Measurements from ENCODE around the gene SGIP1. TPM values are rescaled to one million over a fixed set of nuclear protein-coding genes. Genes with fewer than 3 reads are reported as not detected.
A peak's percentile ranks its signal among the peaks of the same experiment; 100 is the strongest.

The SGIP1 gene
- total RNA-seq, 3 donors from 2014 or later, result not detected

DNA sequence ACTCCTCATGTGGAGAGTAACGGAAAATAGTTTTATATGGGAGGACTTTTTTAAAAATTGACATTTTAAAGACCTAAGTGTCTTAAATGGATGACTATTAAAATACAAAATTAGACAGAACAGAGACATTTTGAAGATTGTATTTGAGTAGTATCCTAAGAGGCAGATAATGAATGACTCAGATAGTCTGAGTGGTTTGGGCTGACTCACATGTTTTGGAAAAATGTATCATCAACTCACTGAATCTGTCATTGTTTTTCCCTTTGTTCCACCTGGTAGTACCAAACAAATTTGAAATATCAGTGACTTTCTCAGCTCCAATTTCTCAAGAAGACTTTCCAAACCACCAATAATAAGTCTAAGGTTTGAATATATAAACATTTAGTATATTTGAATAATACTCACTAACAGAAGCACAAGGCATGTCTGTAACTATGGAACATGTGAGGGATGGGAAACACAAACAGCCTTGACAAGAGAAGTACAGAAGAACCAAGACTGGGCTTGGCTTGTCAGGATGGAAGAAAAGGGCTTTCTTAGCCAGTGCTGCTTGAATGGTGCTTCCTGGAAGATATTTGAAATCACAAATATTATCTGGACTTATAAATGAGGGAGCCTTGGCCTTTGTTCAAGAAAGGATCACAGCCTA lies 90.6 kb downstream of the SGIP1 start:
- Mint-ChIP-seq H3K36me3 (ENCODE audit: insufficient read depth) (no peaks in the 10 kb centered on the region), H3K4me1 (ENCODE audit: low read depth) (peaks cover 5% of the 10 kb centered on the region), H3K9me3 (no peaks in the 10 kb centered on the region), H3K27me3 (ENCODE audit: low read depth) (no peaks in the 10 kb centered on the region), H3K4me3 (no peak overlapping the region)
- peak; percentile 76 to 85 for ATAC-seq
- DNase-seq, result no peak

GRCh38 chr1:66626261-66626660 lies 92.3 kb downstream of the SGIP1 start:
- Mint-ChIP-seq H3K27me3 (ENCODE audit: low read depth) (peaks cover 3% of the 10 kb centered on the region), H3K4me3 (no peak overlapping the region), H3K36me3 (ENCODE audit: insufficient read depth) (no peaks in the 10 kb centered on the region)

GRCh38 chr1:66628926-66629325 lies 95.0 kb downstream of the SGIP1 start:
- Mint-ChIP-seq H3K4me3 (no peak overlapping the region), H3K9me3 (no peaks in the 10 kb centered on the region), H3K27me3 (ENCODE audit: low read depth) (peaks cover 3% of the 10 kb centered on the region), H3K4me1 (ENCODE audit: low read depth) (peaks cover 5% of the 10 kb centered on the region), H3K36me3 (ENCODE audit: insufficient read depth) (no peaks in the 10 kb centered on the region)
- no peak for ATAC-seq
- no peak for DNase-seq

More at GRCh38 chr1:66626261-66626660, 92.3 kb downstream of the SGIP1 start:
- Mint-ChIP-seq H3K4me1 (ENCODE audit: low read depth) (peaks cover 5% of the 10 kb centered on the region), H3K9me3 (no peaks in the 10 kb centered on the region)
- ATAC-seq (no peak), DNase-seq (no peak)

- DNase-seq, result no peak
- Mint-ChIP-seq H3K36me3 (ENCODE audit: insufficient read depth) (no peaks in the 10 kb centered on the region), H3K9me3 (no peaks in the 10 kb centered on the region), H3K4me3 (no peak overlapping the region), H3K27me3 (ENCODE audit: low read depth) (peaks cover 3% of the 10 kb centered on the region), H3K4me1 (ENCODE audit: low read depth) (no peaks in the 10 kb centered on the region)
- ATAC-seq, result no peak
Observed at GRCh38 chr1:66633159-66633558, 99.2 kb downstream of the SGIP1 start.

DNA sequence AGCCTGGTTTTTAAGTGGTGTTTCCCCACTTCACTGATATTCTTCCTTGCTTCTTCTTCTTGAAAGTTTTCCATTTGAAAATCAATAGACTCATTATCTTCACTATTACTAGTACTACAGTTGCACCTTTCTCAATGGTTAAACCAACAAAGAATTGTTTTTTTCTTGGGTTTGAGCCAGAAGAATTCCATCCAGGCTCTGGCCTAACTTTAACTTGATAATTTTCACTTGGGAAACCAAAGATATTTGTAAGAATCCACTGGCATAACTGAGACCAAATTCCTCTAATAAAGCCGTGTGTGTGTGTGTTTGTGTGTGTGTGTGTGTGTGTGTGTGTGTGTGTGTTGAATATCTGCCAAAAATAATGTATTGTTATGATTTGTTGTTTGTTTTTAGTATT lies 103.2 kb downstream of the SGIP1 start:
- DNase-seq, result no peak
- Mint-ChIP-seq H3K27me3 (ENCODE audit: low read depth) (peaks cover 8% of the 10 kb centered on the region), H3K9me3 (no peaks in the 10 kb centered on the region), H3K4me1 (ENCODE audit: low read depth) (no peaks in the 10 kb centered on the region), H3K4me3 (no peak overlapping the region), H3K36me3 (ENCODE audit: insufficient read depth) (no peaks in the 10 kb centered on the region)
- ATAC-seq, result no peak

- Mint-ChIP-seq H3K27me3 (ENCODE audit: low read depth) (peaks cover 21% of the 10 kb centered on the region), H3K4me1 (ENCODE audit: low read depth) (no peaks in the 10 kb centered on the region), H3K9me3 (no peaks in the 10 kb centered on the region), H3K4me3 (no peak overlapping the region), H3K36me3 (ENCODE audit: insufficient read depth) (no peaks in the 10 kb centered on the region)
- ATAC-seq (no peak), DNase-seq (no peak)
Observed at GRCh38 chr1:66641891-66642473, 108.0 kb downstream of the SGIP1 start.

- no peak for ATAC-seq
- Mint-ChIP-seq H3K27me3 (ENCODE audit: low read depth) (peaks cover 21% of the 10 kb centered on the region), H3K9me3 (no peaks in the 10 kb centered on the region), H3K4me1 (ENCODE audit: low read depth) (no peaks in the 10 kb centered on the region), H3K4me3 (no peak overlapping the region), H3K36me3 (ENCODE audit: insufficient read depth) (no peaks in the 10 kb centered on the region)
- no peak for DNase-seq
Observed at GRCh38 chr1:66642992-66643391, 109.0 kb downstream of the SGIP1 start.

- DNase-seq (no peak), ATAC-seq (no peak)
- no peaks in the 10 kb centered on the region for H3K9me3 Mint-ChIP-seq
- peaks cover 25% of the 10 kb centered on the region for H3K27me3 Mint-ChIP-seq (ENCODE audit: low read depth)
- H3K4me1 Mint-ChIP-seq (ENCODE audit: low read depth), result no peaks in the 10 kb centered on the region
- H3K36me3 Mint-ChIP-seq (ENCODE audit: insufficient read depth), result no peaks in the 10 kb centered on the region
- H3K4me3 Mint-ChIP-seq, result no peak overlapping the region
Observed at GRCh38 chr1:66644331-66644730, 110.4 kb downstream of the SGIP1 start.

- Mint-ChIP-seq H3K4me1 (ENCODE audit: low read depth) (no peaks in the 10 kb centered on the region), H3K36me3 (ENCODE audit: insufficient read depth) (no peaks in the 10 kb centered on the region), H3K4me3 (no peak overlapping the region), H3K9me3 (no peaks in the 10 kb centered on the region), H3K27me3 (ENCODE audit: low read depth) (peaks cover 22% of the 10 kb centered on the region)
- DNase-seq (no peak), ATAC-seq (no peak)
Observed at GRCh38 chr1:66648901-66649595, 115.1 kb downstream of the SGIP1 start.

DNA sequence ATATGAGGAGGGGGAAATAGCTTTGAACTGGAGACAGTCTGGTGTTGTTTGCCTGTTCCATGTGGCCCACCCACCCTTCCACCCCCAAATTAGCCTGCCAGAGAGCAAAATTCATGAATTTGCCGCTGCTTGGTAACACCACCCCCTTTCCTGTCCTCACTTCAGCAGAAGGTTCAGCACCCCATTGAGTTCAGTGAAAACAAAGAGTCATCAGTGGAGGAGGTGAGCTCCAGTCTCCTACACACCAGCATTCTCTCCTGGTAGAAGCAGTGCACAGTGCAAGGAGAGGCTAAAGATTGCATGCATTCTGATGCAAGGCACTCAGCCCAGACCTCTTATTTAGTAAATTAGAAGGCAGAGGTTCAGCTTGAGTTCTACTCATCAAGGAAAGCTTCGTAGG lies 118.6 kb downstream of the SGIP1 start:
- peaks cover 23% of the 10 kb centered on the region for H3K27me3 Mint-ChIP-seq (ENCODE audit: low read depth)
- H3K9me3 Mint-ChIP-seq, result no peaks in the 10 kb centered on the region
- ATAC-seq, result no peak
- no peak for DNase-seq
- no peaks in the 10 kb centered on the region for H3K4me1 Mint-ChIP-seq (ENCODE audit: low read depth)
- H3K4me3 Mint-ChIP-seq, result no peak overlapping the region
- H3K36me3 Mint-ChIP-seq (ENCODE audit: insufficient read depth), result no peaks in the 10 kb centered on the region

DNA sequence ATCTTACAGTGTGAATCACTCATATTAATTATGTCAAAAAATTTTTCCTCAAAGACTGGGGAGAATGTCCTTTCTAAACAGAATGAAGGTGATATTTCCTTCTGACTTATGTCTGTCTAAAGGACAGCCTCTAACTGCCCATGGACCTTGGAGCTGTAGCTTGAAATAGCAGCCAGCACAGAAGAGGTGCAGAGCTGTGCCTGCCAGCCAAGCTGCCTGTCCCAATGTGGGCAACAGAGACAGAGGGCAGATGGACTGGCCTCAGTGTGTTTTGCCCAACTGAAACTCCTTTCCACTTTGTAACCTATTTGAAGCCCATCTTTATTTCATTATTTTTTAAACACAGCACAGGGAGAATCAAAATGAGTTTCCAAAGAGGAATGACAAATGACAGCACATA lies 120.7 kb downstream of the SGIP1 start:
- Mint-ChIP-seq H3K4me3 (no peak overlapping the region), H3K4me1 (ENCODE audit: low read depth) (no peaks in the 10 kb centered on the region), H3K36me3 (ENCODE audit: insufficient read depth) (no peaks in the 10 kb centered on the region), H3K9me3 (no peaks in the 10 kb centered on the region), H3K27me3 (ENCODE audit: low read depth) (peaks cover 18% of the 10 kb centered on the region)
- no peak for DNase-seq
- ATAC-seq, result no peak

DNA sequence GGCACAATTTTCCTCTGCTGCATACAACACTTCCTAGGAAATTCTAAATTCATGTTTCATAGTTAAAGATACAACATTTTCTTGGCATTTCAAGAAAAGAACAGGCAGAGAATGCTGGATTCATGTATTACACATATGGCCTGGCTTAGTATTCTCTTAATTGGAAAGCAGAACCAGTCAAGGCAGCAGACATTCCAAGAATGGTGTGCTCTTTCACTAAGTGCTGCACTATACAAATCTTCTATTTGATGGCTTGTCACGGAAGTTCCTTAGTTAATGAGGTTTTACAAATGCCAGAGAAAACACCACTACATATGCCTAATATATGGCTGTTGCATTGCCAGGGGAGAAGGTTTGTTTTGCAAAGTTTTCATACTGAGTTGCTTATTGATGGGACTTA lies 137.5 kb downstream of the SGIP1 start:
- Mint-ChIP-seq H3K36me3 (ENCODE audit: insufficient read depth) (no peaks in the 10 kb centered on the region), H3K27me3 (ENCODE audit: low read depth) (peaks cover 1% of the 10 kb centered on the region), H3K9me3 (no peaks in the 10 kb centered on the region), H3K4me1 (ENCODE audit: low read depth) (no peaks in the 10 kb centered on the region), H3K4me3 (no peak overlapping the region)
- DNase-seq (no peak), ATAC-seq (no peak)

DNA sequence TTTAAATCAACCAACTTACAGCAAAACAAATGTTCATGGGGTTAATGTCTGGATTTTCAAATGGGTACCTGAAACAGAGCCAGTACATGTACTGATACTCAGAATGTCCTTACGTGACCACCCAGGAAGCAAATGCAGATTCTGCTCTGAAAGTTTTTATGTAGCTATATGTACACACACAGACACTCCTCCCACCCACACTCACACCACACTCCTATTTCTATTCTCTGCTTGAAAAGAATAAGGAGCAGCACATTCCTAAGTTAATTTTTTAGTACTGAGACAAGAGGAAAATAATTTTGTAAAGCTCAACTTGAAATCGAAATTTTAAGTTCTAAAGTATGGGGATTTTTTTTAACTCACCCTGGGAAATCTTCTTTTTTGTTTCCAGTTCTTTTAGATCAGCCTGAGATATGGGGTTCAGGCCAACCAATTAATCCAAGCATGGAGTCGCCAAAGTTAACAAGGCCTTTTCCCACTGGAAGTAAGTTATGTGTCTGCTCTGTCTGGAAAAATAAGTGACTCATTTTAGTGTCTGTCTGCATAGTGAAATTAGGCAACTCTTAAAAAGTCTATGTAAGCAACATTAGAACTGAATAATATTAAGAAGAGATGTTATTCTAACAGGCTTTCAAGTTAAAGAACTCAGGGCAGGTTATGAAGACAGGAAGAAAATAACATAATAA lies 142.8 kb downstream of the SGIP1 start:
- Mint-ChIP-seq H3K4me1 (ENCODE audit: low read depth) (no peaks in the 10 kb centered on the region), H3K4me3 (no peak overlapping the region), H3K36me3 (ENCODE audit: insufficient read depth) (no peaks in the 10 kb centered on the region), H3K27me3 (ENCODE audit: low read depth) (peaks cover 1% of the 10 kb centered on the region), H3K9me3 (no peaks in the 10 kb centered on the region)
- ATAC-seq (no peak), DNase-seq (no peak)

GRCh38 chr1:66678146-66678545 lies 144.2 kb downstream of the SGIP1 start:
- ATAC-seq, result no peak
- Mint-ChIP-seq H3K9me3 (no peaks in the 10 kb centered on the region), H3K4me1 (ENCODE audit: low read depth) (no peaks in the 10 kb centered on the region), H3K4me3 (no peak overlapping the region), H3K36me3 (ENCODE audit: insufficient read depth) (no peaks in the 10 kb centered on the region), H3K27me3 (ENCODE audit: low read depth) (peaks cover 1% of the 10 kb centered on the region)
- DNase-seq, result no peak
